Renal pelvis (tissue), 4 donors: ENCODE results near the gene ADISSP. TPM values are rescaled to one million over a fixed set of nuclear protein-coding genes. Genes with fewer than 3 reads are reported as not detected.

Source experiments
- DNase-seq: peaks from one replicate; pipeline ENCODE4 v3.0.0-alpha.2; 2013
- polyA plus RNA-seq, 3 donors: library from polyadenylated mRNA; unstranded; fragments of 120-200 nt; gene quantifications; one replicate each; pipeline ENCODE4 v1.2.1, GENCODE V29; 2013; ENCODE audit not compliant: insufficient read length in 3 of 3

ADISSP gene
- polyA plus RNA-seq, 3 donors = 22.4 to 29.3 (median 27.5) TPM

- DNase-seq = no peak
Observed at GRCh38 chr20:3759316-3759823, 8.2 kb downstream of the ADISSP start.

- DNase-seq = no peak
Observed at GRCh38 chr20:3758566-3758965, 9.0 kb downstream of the ADISSP start.

DNA sequence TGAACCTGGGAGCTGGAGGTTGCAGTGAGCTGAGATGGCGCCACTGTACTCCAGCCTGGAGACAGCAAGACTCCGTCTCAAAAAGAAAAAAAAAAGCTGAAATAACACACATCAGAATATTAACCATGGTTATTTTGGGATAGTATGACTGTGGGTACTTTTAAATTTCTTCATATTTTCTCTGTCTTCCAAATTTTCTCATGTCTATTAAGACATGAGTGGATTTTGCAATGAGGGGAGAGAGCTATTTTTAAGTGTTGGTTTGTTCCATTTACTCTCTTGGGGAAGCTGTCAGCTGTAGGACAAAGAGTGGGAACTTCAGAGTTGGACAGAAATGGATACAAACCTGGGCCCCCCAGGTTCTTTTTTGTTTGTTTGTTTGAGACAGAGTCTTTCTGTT is 10.3 kb downstream of the ADISSP start:
- no peak for DNase-seq

DNA sequence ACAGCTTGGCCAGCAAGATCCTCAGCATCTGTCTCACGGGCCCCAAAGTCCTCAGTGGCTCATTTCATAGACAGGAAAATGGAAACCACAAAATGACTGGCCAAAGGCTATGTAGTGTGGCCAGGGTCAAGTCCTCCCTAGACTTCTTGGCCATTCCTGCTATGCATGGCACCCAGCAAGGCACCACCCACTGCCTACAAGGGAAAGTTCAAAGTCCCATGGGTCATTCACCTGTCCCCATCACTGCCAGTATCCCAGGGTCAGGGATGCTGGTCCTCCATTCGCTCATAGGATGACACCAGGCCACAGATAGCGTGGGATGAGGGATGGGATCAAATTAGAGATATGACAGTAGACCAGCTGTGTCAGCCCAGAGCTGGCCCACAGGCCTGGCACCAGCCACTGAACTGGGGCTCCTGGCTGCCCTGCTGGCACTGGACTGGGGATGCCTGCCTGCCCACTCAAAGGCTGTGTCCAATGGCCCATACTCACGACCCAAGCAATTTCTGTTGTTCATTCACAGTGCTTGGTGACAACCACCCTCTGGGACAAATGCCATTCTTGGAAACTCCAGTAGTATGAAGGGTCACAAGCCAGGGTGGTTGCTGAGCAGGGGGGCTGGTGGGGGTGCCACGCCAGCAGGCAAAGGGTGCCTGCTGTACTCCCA is 11.6 kb downstream of the ADISSP start:
- DNase-seq = no peak

DNA sequence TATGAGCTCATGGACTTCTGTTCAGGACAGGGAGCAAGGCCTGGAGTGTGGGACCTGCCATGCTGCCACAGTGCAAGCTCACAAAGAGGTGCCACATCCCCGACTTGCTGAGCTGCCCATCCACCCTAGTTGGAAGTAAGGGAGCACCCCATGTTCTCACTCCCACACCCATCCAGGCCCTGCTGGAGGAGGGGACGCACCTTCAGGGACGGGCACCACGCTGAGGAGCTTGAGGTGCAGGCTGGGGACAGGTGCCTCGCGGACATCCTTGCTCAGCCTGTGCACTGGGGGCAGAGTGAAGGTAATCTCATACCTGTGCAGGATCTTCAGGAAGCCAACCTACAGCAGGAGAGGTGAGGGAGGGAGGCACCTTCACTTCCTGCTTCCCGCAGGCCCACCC is 12.3 kb downstream of the ADISSP start:
- DNase-seq = no peak

DNA sequence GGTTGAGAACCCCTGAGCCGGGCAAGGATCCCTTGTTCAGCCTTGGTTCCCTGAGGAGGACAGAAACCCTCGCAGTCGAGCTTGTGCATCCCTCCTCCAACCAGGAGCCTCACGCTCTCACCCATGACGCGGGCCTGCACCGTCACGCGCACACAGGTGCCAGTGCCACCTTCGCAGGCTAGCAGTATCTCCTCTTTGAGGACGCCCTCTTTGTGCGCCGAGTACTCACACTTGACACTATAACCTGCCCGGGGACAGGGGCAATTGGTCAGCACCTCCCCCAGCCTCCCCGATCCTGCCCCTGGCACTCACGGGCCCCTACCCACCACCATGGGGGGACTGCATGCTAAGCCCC is 13.3 kb downstream of the ADISSP start:
- no peak for DNase-seq

- no peak for DNase-seq
Observed at GRCh38 chr20:3753501-3754275, 13.9 kb downstream of the ADISSP start.

- peak; percentile 69 for DNase-seq
Observed at GRCh38 chr20:3753098-3753497, 14.5 kb downstream of the ADISSP start.

DNA sequence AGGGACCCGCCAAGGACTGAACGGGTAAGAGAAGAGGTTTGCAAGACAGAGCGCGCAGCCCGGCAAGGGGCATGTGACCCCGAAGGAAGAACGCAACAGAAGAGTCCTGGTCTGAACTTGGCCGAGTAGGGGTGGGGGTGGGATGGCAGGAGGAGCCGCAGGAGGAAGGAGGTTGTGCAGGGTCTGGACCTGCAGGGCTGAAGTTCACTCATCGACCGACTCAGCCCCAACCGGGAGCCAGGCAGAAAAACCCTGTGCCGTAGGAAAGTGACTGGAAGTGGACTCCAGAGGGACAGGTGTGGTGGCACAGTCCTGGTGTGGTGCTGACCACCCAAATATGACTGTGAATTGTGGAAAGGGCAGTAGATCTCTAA is 15.2 kb downstream of the ADISSP start:
- no peak for DNase-seq

GRCh38 chr20:3751675-3752385 is 15.7 kb downstream of the ADISSP start:
- DNase-seq = no peak

DNA sequence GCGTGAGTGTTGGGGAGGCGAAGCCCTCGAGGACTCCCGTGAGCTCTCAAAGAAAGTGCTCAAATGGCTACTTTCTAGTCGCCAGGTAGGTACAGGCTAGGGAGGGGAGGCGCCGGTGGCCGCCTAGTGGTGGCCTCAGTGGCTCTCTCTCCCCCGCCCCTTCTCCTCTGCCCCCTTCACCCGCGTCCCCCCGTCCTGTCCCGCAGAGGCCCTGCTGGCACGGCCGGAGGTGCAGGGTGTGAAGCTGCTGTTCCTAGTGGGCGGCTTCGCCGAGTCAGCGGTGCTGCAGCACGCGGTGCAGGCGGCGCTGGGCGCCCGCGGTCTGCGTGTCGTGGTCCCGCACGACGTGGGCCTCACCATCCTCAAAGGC is 16.3 kb downstream of the ADISSP start:
- no peak for DNase-seq

GRCh38 chr20:3749689-3750531 is 17.6 kb downstream of the ADISSP start:
- DNase-seq = no peak

DNA sequence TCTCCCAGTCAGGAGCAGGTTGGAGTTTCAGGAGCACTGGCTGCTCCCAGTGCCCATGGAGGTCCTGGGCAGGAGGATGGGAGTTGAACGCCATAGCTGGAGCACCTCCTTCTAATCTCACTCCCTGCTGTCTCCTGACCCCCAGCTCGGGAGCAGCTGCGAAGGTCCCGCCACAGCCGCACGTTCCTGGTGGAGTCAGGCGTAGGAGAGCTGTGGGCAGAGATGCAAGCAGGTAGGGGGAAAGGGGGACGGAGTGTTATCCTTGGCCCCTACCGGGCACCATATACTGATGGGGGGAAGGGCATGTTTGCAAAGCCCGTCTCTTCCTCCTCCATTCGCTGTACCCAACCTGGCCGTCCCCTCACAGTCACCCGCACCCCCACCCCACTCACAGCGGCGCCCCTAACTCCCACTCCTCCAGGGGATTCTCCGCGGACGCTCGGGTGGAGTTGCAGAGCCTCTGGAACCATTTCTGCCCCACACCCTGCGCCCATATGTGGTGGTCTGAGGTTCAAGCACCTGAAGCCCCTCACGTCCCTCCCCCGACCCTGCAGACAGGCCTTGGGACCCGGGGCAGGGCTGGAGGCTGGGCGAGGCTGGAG is 18.4 kb downstream of the ADISSP start:
- no peak for DNase-seq

DNA sequence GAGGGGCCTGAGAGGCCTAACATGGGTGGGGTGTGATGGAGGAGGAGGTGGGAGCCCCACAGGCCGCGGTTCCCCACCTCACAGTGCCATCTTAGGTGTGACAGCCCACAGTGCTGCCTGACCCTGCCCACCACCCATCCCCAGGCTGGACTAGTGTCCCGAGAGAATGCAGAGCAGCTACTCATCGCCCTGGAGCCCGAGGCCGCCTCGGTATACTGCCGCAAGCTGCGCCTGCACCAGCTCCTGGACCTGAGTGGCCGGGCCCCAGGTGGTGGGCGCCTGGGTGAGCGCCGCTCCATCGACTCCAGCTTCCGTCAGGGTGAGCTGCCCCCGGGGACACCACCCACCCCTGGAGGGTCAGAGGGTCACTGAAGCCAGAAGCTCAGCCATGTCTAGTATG is 19.5 kb downstream of the ADISSP start:
- DNase-seq = no peak

DNA sequence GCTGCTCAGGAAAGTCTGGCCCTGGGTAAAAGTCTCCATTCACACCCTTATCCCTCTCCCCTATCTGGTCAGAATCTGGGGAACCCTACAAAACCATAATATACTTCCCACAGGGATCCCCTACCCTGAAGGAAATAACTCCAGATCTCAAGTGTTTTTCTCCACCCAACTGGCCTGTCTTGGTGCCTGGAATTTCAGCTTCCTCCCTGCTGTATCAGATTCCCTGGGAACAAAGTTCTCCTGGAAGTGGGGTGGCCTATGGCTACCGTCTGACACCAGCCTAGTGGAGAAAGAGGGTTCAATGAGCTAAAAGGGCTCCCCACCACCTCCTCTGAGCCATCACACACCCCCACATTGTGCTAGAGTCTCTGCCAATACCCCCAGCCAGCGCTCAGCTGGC is 20.1 kb downstream of the ADISSP start:
- DNase-seq = no peak

GRCh38 chr20:3745686-3746173 is 21.8 kb downstream of the ADISSP start:
- DNase-seq = no peak

DNA sequence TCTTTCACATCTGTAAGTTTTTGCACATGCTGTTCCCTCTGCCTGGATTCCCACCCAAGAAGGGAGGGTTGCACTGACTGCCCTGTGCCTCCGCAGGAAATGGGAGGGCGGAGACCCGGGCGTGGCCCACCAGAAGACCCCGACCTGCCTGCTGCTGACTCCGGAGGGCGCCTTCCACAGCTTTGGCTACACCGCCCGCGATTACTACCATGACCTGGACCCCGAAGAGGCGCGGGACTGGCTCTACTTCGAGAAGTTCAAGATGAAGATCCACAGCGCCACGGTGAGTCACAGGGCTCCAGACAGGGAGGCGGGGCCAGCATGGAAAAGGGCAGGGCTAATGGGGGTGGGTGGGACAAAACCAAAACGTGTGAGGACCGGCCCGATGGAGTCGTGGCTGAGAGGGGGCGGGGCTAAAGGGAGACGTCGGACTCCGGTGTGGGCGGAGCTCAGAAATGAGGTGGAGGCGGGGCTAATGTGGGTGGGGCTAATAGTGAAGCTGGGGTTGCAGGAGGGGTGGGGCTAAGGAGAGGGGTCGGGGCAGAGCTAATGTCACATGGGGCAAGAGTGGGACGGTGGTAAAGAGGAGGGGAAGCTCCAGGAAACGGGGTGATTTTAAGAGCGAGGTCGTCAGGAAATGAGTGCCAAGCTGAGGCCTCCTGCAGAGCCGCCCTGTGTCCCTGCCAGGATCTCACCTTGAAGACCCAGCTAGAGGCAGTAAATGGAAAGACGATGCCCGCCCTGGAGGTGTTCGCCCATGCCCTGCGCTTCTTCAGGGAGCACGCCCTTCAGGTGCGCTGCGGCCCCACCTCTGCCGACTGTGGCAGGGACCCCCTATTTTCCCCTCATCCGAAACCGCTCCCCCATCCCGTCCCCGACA is 22.5 kb downstream of the ADISSP start:
- DNase-seq = no peak

- DNase-seq = no peak
Observed at GRCh38 chr20:3744037-3744436, 23.5 kb downstream of the ADISSP start.

GRCh38 chr20:3743251-3743650 is 24.3 kb downstream of the ADISSP start:
- DNase-seq = no peak

- no peak for DNase-seq
Observed at GRCh38 chr20:3741836-3742458, 25.6 kb downstream of the ADISSP start.
